Measurements from ENCODE around the gene DUSP12. TPM values are rescaled to one million over a fixed set of nuclear protein-coding genes. Genes with fewer than 3 reads are reported as not detected.

DUSP12 gene
- total RNA-seq, 4 donors from 2014 or later, result 7.7 to 23.1 (median 16.3) TPM

GRCh38 chr1:161778522-161778921 lies 28.9 kb downstream of the DUSP12 start:
- H3K4me3 ChIP-seq, result no peak overlapping the region
- H3K4me1 ChIP-seq, result no peaks in the 10 kb centered on the region
- TF ChIP-seq CTCF (IDR thresholded peaks at IDR 0.05) (no peak), POLR2A (IDR thresholded peaks at IDR 0.05) (no peak)
- no peaks in the 10 kb centered on the region for H3K27me3 ChIP-seq
- DNase-seq, result no peak
- peak overlapping the region in 1 of 4 donors; percentile 6 for H3K27ac ChIP-seq
- H3K9me3 ChIP-seq, result no peaks in the 10 kb centered on the region
- H3K36me3 ChIP-seq, result peaks cover 0 to 15% (median 0%) of the 10 kb centered on the region in 3 donors

- no peak for DNase-seq
- H3K4me1 ChIP-seq, result no peaks in the 10 kb centered on the region
- H3K36me3 ChIP-seq, result peaks cover 0 to 24% (median 0%) of the 10 kb centered on the region in 3 donors
- no peak overlapping the region for H3K4me3 ChIP-seq
- H3K27ac ChIP-seq, result no peak overlapping the region
- TF ChIP-seq POLR2A (IDR thresholded peaks at IDR 0.05) (no peak), CTCF (IDR thresholded peaks at IDR 0.05) (no peak)
- H3K9me3 ChIP-seq, result no peaks in the 10 kb centered on the region
- no peaks in the 10 kb centered on the region for H3K27me3 ChIP-seq
These were observed 29.8 kb downstream of the DUSP12 start for GRCh38 chr1:161779393-161779792.

GRCh38 chr1:161781995-161782394 lies 32.4 kb downstream of the DUSP12 start:
- Histone ChIP-seq H3K27ac (no peak overlapping the region), H3K27me3 (no peaks in the 10 kb centered on the region)
- TF ChIP-seq POLR2A (IDR thresholded peaks at IDR 0.05), result no peak
- TF ChIP-seq CTCF (IDR thresholded peaks at IDR 0.05), result no peak

GRCh38 chr1:161782886-161783285 lies 33.3 kb downstream of the DUSP12 start:
- Histone ChIP-seq H3K9me3 (no peaks in the 10 kb centered on the region), H3K27me3 (no peaks in the 10 kb centered on the region), H3K27ac (no peak overlapping the region), H3K4me3 (no peak overlapping the region), H3K4me1 (no peaks in the 10 kb centered on the region), H3K36me3 (peaks cover 0 to 53% (median 0%) of the 10 kb centered on the region in 3 donors)
- TF ChIP-seq CTCF (IDR thresholded peaks at IDR 0.05), result no peak
- no peak for TF ChIP-seq POLR2A (IDR thresholded peaks at IDR 0.05)
- no peak for DNase-seq

More at GRCh38 chr1:161781995-161782394, 32.4 kb downstream of the DUSP12 start:
- Histone ChIP-seq H3K4me3 (no peak overlapping the region), H3K4me1 (no peaks in the 10 kb centered on the region), H3K36me3 (peaks cover 0 to 48% (median 0%) of the 10 kb centered on the region in 3 donors), H3K9me3 (no peaks in the 10 kb centered on the region)
- DNase-seq, result no peak

GRCh38 chr1:161784968-161785367 lies 35.4 kb downstream of the DUSP12 start:
- Histone ChIP-seq H3K27ac (no peak overlapping the region), H3K27me3 (no peaks in the 10 kb centered on the region), H3K9me3 (no peaks in the 10 kb centered on the region), H3K4me1 (no peaks in the 10 kb centered on the region), H3K36me3 (peaks cover 0 to 71% (median 0%) of the 10 kb centered on the region in 3 donors), H3K4me3 (no peak overlapping the region)
- DNase-seq, result no peak
- TF ChIP-seq POLR2A (IDR thresholded peaks at IDR 0.05), result no peak
- TF ChIP-seq CTCF (IDR thresholded peaks at IDR 0.05), result no peak

GRCh38 chr1:161787355-161787754 lies 37.8 kb downstream of the DUSP12 start:
- Histone ChIP-seq H3K9me3 (no peaks in the 10 kb centered on the region), H3K27ac (no peak overlapping the region), H3K4me3 (no peak overlapping the region), H3K27me3 (no peaks in the 10 kb centered on the region), H3K36me3 (peaks cover 0 to 75% (median 0%) of the 10 kb centered on the region in 3 donors), H3K4me1 (no peaks in the 10 kb centered on the region)
- TF ChIP-seq POLR2A (IDR thresholded peaks at IDR 0.05) (no peak), CTCF (IDR thresholded peaks at IDR 0.05) (no peak)
- no peak for DNase-seq

Data from Peyer's patch (tissue), 4 donors.